ENCODE results near the gene KISS1R. TPM values are rescaled to one million over a fixed set of nuclear protein-coding genes. Genes with fewer than 3 reads are reported as not detected.
"Not testable (repeated sequence)": the region's sequence is repeated elsewhere in the genome, so short reads cannot be mapped to it uniquely, and the experiment has no call there.

Gene KISS1R
- total RNA-seq, 4 donors from 2014 or later: 0.45 TPM; not detected in 3

GRCh38 chr19:956766-957440 is 39.8 kb downstream of the KISS1R start:
- 31% methylated on average over 10 of the region's 27 CpGs; no CpG with 5 or more reads in 1 of the 2 donors for WGBS, 2 donors
- TF ChIP-seq POLR2A (IDR thresholded peaks at IDR 0.05): no peak
- TF ChIP-seq, protein P1, sequence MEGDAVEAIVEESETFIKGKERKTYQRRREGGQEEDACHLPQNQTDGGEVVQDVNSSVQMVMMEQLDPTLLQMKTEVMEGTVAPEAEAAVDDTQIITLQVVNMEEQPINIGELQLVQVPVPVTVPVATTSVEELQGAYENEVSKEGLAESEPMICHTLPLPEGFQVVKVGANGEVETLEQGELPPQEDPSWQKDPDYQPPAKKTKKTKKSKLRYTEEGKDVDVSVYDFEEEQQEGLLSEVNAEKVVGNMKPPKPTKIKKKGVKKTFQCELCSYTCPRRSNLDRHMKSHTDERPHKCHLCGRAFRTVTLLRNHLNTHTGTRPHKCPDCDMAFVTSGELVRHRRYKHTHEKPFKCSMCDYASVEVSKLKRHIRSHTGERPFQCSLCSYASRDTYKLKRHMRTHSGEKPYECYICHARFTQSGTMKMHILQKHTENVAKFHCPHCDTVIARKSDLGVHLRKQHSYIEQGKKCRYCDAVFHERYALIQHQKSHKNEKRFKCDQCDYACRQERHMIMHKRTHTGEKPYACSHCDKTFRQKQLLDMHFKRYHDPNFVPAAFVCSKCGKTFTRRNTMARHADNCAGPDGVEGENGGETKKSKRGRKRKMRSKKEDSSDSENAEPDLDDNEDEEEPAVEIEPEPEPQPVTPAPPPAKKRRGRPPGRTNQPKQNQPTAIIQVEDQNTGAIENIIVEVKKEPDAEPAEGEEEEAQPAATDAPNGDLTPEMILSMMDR (IDR thresholded peaks at IDR 0.05): no peak
- Histone ChIP-seq H3K4me1 (peaks cover 10 to 34% (median 11%) of the 10 kb centered on the region in 3 donors), H3K4me3 (no peak overlapping the region), H3K27me3 (no peaks in the 10 kb centered on the region), H3K9me3 (no peaks in the 10 kb centered on the region), H3K27ac (no peak overlapping the region), H3K36me3 (peaks cover 0 to 8% (median 0%) of the 10 kb centered on the region in 3 donors)
- intact Hi-C loops (cut with DNase I): no loop called here
- no peak for DNase-seq

- H3K9me3 ChIP-seq; H3K36me3 ChIP-seq; intact Hi-C loops (cut with DNase I); DNase-seq; H3K27ac ChIP-seq; H3K4me3 ChIP-seq; H3K27me3 ChIP-seq: not testable (repeated sequence)
- WGBS, 2 donors: 93 to 94% methylated on average over 8 to 9 of the region's 9 CpGs
- peaks cover 9 to 31% (median 10%) of the 10 kb centered on the region in 3 donors for H3K4me1 ChIP-seq
These were observed 40.4 kb downstream of the KISS1R start for GRCh38 chr19:957578-957977.

GRCh38 chr19:958967-959855 is 42.1 kb downstream of the KISS1R start:
- TF ChIP-seq, protein P1 (IDR thresholded peaks at IDR 0.05): no peak
- no peak for TF ChIP-seq POLR2A (IDR thresholded peaks at IDR 0.05)
- DNase-seq: no peak
- H3K27ac ChIP-seq: no peak overlapping the region
- H3K36me3 ChIP-seq: peaks cover 0 to 16% (median 1%) of the 10 kb centered on the region in 3 donors
- no peaks in the 10 kb centered on the region for H3K9me3 ChIP-seq
- WGBS, 2 donors: 65 to 82% methylated on average over 22 to 24 of the region's 36 CpGs
- H3K27me3 ChIP-seq: no peaks in the 10 kb centered on the region
- no peak overlapping the region for H3K4me3 ChIP-seq
- intact Hi-C loops (cut with DNase I): no loop called here
- H3K4me1 ChIP-seq: peaks cover 0 to 16% (median 0%) of the 10 kb centered on the region in 3 donors

GRCh38 chr19:960020-960419 is 42.9 kb downstream of the KISS1R start:
- Histone ChIP-seq H3K4me1 (peaks cover 0 to 16% (median 0%) of the 10 kb centered on the region in 3 donors), H3K36me3 (peaks cover under 1 to 24% (median 6%) of the 10 kb centered on the region in 3 donors), H3K9me3 (no peaks in the 10 kb centered on the region), H3K27me3 (no peaks in the 10 kb centered on the region), H3K4me3 (no peak overlapping the region), H3K27ac (no peak overlapping the region)
- 65% methylated on average over 4 to 11 of the region's 12 CpGs for WGBS, 2 donors
- TF ChIP-seq, protein P1 (IDR thresholded peaks at IDR 0.05): no peak
- no peak for TF ChIP-seq POLR2A (IDR thresholded peaks at IDR 0.05)
- DNase-seq: no peak
- intact Hi-C loops (cut with DNase I): no loop called here

DNA sequence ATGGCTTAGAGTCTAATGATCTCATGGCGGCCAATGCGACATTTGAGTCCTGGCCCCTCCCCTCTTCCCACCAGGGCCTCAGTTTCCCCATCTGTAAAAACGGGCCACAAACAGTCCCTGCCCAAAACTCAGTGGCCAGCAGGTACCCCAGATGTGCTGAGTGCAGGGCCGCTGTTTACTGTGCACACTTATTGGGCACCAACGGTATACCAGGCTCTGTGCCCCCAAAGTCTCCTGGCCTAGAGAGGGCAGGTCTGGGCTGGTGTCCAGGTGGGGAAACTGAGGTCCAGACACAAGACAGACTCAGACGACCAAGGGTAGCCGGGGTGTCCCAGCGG is 43.4 kb downstream of the KISS1R start:
- 63% methylated on average over 4 of the region's 8 CpGs; no CpG with 5 or more reads in 1 of the 2 donors for WGBS, 2 donors
- no peak for TF ChIP-seq POLR2A (IDR thresholded peaks at IDR 0.05)
- TF ChIP-seq, protein P1 (IDR thresholded peaks at IDR 0.05): no peak
- DNase-seq: no peak
- no peaks in the 10 kb centered on the region for H3K27me3 ChIP-seq
- H3K4me1 ChIP-seq: peaks cover 0 to 16% (median 0%) of the 10 kb centered on the region in 3 donors
- peaks cover 4 to 30% (median 6%) of the 10 kb centered on the region in 3 donors for H3K36me3 ChIP-seq
- no peaks in the 10 kb centered on the region for H3K9me3 ChIP-seq
- H3K27ac ChIP-seq: no peak overlapping the region
- intact Hi-C loops (cut with DNase I): no loop called here
- no peak overlapping the region for H3K4me3 ChIP-seq
